GM12878 (cell line): ENCODE data around the gene B3GNT7. TPM values are rescaled to one million over a fixed set of nuclear protein-coding genes. Genes with fewer than 3 reads are reported as not detected.

Experiments
- ATAC-seq: fragments of 200-7000 bp; cut with Tn5 transposase; 3 replicates; pipeline ENCODE4 v1.9.1; 2020; ENCODE audit warnings: mild to moderate bottlenecking, moderate library complexity
- BruUV-seq: library from RNA; stranded (reverse); fragments of 400-500 nt; replicated peaks from 2 replicates; lab custom pipeline; 2021; lab: Mats Ljungman, UMichigan
- CTCF ChIA-PET: fragments of 300-600 bp; sonication (Branson Sonifier 250); formaldehyde crosslinking; extraction: SDS; loops from one replicate; lab custom pipeline; 2021; ENCODE audit warnings: inconsistent platforms; lab: Yijun Ruan, JAX
- POLR2A ChIA-PET: fragments of 350-600 bp; formaldehyde crosslinking; extraction: SDS; loops from one replicate; lab custom pipeline; 2021; ENCODE audit warnings: inconsistent platforms; lab: Charles Lee
- RAD21 ChIA-PET: fragments of 300-600 bp; sonication (Branson Sonifier 250); formaldehyde crosslinking; loops from one replicate; lab custom pipeline; 2023; ENCODE audit warnings: antibody characterized with exemption; ENCODE audit not compliant: unreplicated experiment; lab: Charles Lee
- SMC1A ChIA-PET: fragments of 300-600 bp; sonication (Branson Sonifier 250); formaldehyde crosslinking; loops from one replicate; lab custom pipeline; 2023; ENCODE audit not compliant: unreplicated experiment, uncharacterized antibody; lab: Charles Lee
- DNase-seq: peaks from one replicate; pipeline ENCODE4 v3.0.0-alpha.2; 2011; ENCODE audit warnings: low read depth, low spot score
- FAIRE-seq: peaks from 3 replicates; lab custom pipeline; 2011; peaks lifted over from hg19 to GRCh38; lab: Jason Lieb, UNC
- H2AFZ ChIP-seq: 2 replicates; pipeline ENCODE4 v1.6.0; 2011; ENCODE audit warnings: low read depth, low read length, control low read depth; ENCODE audit not compliant: control insufficient read depth
- H3K27ac ChIP-seq: 2 replicates; pipeline ENCODE4 v1.5.1; 2011; ENCODE audit warnings: control low read depth; ENCODE audit not compliant: control insufficient read depth, insufficient read depth
- H3K27me3 ChIP-seq, 2 experiments: replicated peaks in 1 of 2; 2 replicates each; pipeline versions ENCODE4 v1.6.0 to v1.6.1; 2011; ENCODE audit warnings: low read length in 1 of 2; ENCODE audit not compliant: control insufficient read depth in 2 of 2, insufficient read depth in 2 of 2
- H3K36me3 ChIP-seq, 2 experiments: 2 replicates each; pipeline ENCODE4 v1.5.1; 2011; ENCODE audit warnings: low read length in 1 of 2; ENCODE audit not compliant: control insufficient read depth in 2 of 2, insufficient read depth in 2 of 2
- H3K4me1 ChIP-seq: 2 replicates; pipeline ENCODE4 v1.6.1; 2011; ENCODE audit warnings: mild to moderate bottlenecking, low read length, moderate library complexity, mixed read lengths; ENCODE audit not compliant: control insufficient read depth, insufficient read depth
- H3K4me2 ChIP-seq: 2 replicates; pipeline ENCODE4 v1.6.0; 2011; ENCODE audit warnings: control low read depth; ENCODE audit not compliant: control insufficient read depth, insufficient read depth
- H3K4me3 ChIP-seq: fragments of 200-600 bp; sonication (generic); 2 replicates; pipeline ENCODE4 v1.5.1; 2016
- H3K79me2 ChIP-seq: 2 replicates; pipeline ENCODE4 v1.6.0; 2011; ENCODE audit warnings: low read length; ENCODE audit not compliant: control insufficient read depth, insufficient read depth
- H3K9ac ChIP-seq: 2 replicates; pipeline ENCODE4 v1.8.0; 2011; ENCODE audit warnings: low read length, control low read depth, mixed read lengths; ENCODE audit not compliant: control insufficient read depth, insufficient read depth
- H3K9me3 ChIP-seq: replicated peaks from 3 replicates; pipeline ENCODE4 v1.5.1; 2011; ENCODE audit warnings: mild to moderate bottlenecking, low read length; ENCODE audit not compliant: control insufficient read depth, insufficient read depth
- H4K20me1 ChIP-seq: 2 replicates; pipeline ENCODE4 v1.6.0; 2011; ENCODE audit not compliant: control insufficient read depth, insufficient read depth
- BACH1 ChIP-seq: fragments of 450-650 bp; IDR thresholded peaks from 2 replicates; pipeline ENCODE4 v1.6.1; 2017; ENCODE audit warnings: mild to moderate bottlenecking, borderline replicate concordance
- E4F1 ChIP-seq: fragments of 450-650 bp; IDR thresholded peaks from 2 replicates; pipeline ENCODE4 v1.6.1; 2018; ENCODE audit warnings: borderline replicate concordance, mild to moderate bottlenecking; ENCODE audit not compliant: partially characterized antibody
- HDAC6 ChIP-seq: fragments of 200-600 bp; sonication (generic); IDR thresholded peaks from one replicate; pipeline ENCODE4 v1.8.0; 2017; ENCODE audit warnings: antibody characterized with exemption; ENCODE audit not compliant: unreplicated experiment
- MTA2 ChIP-seq: fragments of 450-650 bp; IDR thresholded peaks from 2 replicates; pipeline ENCODE4 v1.6.1; 2016; ENCODE audit warnings: low read depth, mild to moderate bottlenecking, moderate library complexity
- MTA3 ChIP-seq: IDR thresholded peaks from 2 replicates; pipeline ENCODE4 v1.6.1; 2012; ENCODE audit warnings: low read length, inconsistent platforms, borderline replicate concordance
- PAX8 ChIP-seq: fragments of 450-650 bp; IDR thresholded peaks from 2 replicates; pipeline ENCODE4 v1.6.1; 2017; ENCODE audit warnings: mild to moderate bottlenecking, moderate library complexity
- PML ChIP-seq: IDR thresholded peaks from 2 replicates; pipeline ENCODE4 v1.6.1; 2012; ENCODE audit warnings: low read length, inconsistent platforms
- ZBED1 ChIP-seq: IDR thresholded peaks from 2 replicates; pipeline ENCODE4 v1.6.1; 2016; ENCODE audit warnings: borderline replicate concordance
- WGBS: methylation state at CpG from one replicate; pipeline ENCODE4 v1.1.6; 2016; ENCODE audit warnings: low lambda C conversion rate; ENCODE audit not compliant: insufficient replicate concordance, insufficient coverage; ENCODE audit errors: missing lambda C conversion rate; 5-methylcytosine and 5-hydroxymethylcytosine counted together
- in situ Hi-C: fragments of 300-500 bp; cut with MboI; formaldehyde crosslinking; loops from 9 replicates; pipeline ENCODE4 v1.14.3; 2018; ENCODE audit warnings: mixed read lengths
- intact Hi-C: fragments of 100-400 bp; cut with micrococcal nuclease; formaldehyde crosslinking; loops from one replicate; pipeline ENCODE4 v1.14.2; 2022; ENCODE audit not compliant: unreplicated experiment
- polyA plus RNA-seq, 11 experiments: library from polyadenylated mRNA; depleted of rRNA in 4 of 11; unstranded in 6 of 11; stranded (reverse) in 5 of 11; fragments of >200 nt; fragmentation: Nextera tagmentation in 4 of 11; fragmentation: Illumina TruSeq in 1 of 11; extraction: Ambion mirVana in 4 of 11; extraction: Trizol in 1 of 11; gene quantifications; 1 replicate in 1 of 11; 2 replicates in 10 of 11; pipeline versions ENCODE4 v1.2.1 to v1.2.3, GENCODE V29; 2011 to 2016; ENCODE audit warnings: inconsistent platforms in 2 of 11, missing spikeins in 2 of 11, low read depth in 1 of 11
- total RNA-seq, 4 experiments: library from RNA; depleted of rRNA in 3 of 4; stranded (reverse); fragments of >200 nt in 3 of 4; fragmentation: Illumina TruSeq in 1 of 4; extraction: Trizol in 1 of 4; gene quantifications; 2 replicates each; pipeline versions ENCODE4 v1.2.1 to v1.2.3, GENCODE V29; 2013 to 2021
- TF ChIP-seq, protein P1 (sequence below): IDR thresholded peaks from 2 replicates; pipeline ENCODE4 v1.6.1; 2011; ENCODE audit warnings: low read depth, low read length, improper control_type of control experiment, borderline replicate concordance

Gene B3GNT7
- total and polyA plus RNA-seq, 10 of the 15 experiments (the other 5 are each of a cell fraction or from before 2014, with no cell fraction given) = 0.91 to 12.6 (median 3.7) TPM

DNA sequence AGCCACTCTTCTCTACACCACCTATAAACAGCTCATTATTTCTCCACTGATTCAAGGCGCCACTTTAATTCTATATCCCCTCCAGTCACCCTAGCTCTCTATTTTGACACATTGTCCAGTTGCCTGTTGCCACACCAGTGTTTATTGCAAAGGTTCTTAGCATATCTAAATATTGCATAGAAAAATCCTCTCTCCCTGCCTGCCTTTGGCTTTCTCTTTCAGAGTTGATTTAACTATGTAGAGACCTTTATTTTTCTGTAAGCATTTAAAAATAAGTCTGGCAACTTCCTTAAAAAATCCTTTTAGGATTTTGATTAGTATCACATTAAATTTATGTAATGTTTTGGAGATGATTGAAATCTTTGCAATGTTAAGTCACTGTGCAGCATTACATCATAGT is 47.9 kb upstream of the B3GNT7 start:
- intact Hi-C loops = no loop called here
- SMC1A ChIA-PET = interaction anchor here (1.1 kb wide), 1 partner anchor 14 kb away, joined by 3 read pairs; no protein-coding TSS in a partner anchor
- no peak for TF ChIP-seq PAX8
- TF ChIP-seq HDAC6 = no peak
- TF ChIP-seq PML = no peak
- no peak for TF ChIP-seq MTA2
- no peak for TF ChIP-seq ZBED1
- no peak for TF ChIP-seq E4F1
- TF ChIP-seq, protein P1, sequence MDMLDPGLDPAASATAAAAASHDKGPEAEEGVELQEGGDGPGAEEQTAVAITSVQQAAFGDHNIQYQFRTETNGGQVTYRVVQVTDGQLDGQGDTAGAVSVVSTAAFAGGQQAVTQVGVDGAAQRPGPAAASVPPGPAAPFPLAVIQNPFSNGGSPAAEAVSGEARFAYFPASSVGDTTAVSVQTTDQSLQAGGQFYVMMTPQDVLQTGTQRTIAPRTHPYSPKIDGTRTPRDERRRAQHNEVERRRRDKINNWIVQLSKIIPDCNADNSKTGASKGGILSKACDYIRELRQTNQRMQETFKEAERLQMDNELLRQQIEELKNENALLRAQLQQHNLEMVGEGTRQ = no peak
- TF ChIP-seq MTA3 = no peak
- TF ChIP-seq BACH1 = no peak
- CTCF ChIA-PET = interaction anchor here (1.0 to 1.5 kb wide), 2 partner anchors 27 to 135 kb away, joined by 3 to 4 read pairs; no protein-coding TSS in a partner anchor
- ATAC-seq = no peak
- no peak overlapping the region for H3K4me3 ChIP-seq
- in situ Hi-C loops = no loop called here
- DNase-seq = no peak
- FAIRE-seq = no peak
- no peak overlapping the region for H3K4me2 ChIP-seq
- no peaks in the 10 kb centered on the region for H3K9me3 ChIP-seq
- H2AFZ ChIP-seq = no peak overlapping the region
- H3K9ac ChIP-seq = no peak overlapping the region
- no peaks in the 10 kb centered on the region for H3K36me3 ChIP-seq
- H3K79me2 ChIP-seq = no peaks in the 10 kb centered on the region
- H3K4me1 ChIP-seq = no peaks in the 10 kb centered on the region
- H3K27ac ChIP-seq = no peak overlapping the region
- H4K20me1 ChIP-seq = no peaks in the 10 kb centered on the region
- BruUV-seq = no TSS peak
- POLR2A ChIA-PET = no interaction called here
- no peaks in the 10 kb centered on the region for H3K27me3 ChIP-seq
- RAD21 ChIA-PET = no interaction called here
- 90% methylated on average over 1 of the region's 1 CpG for WGBS
